Smooth muscle cell (in vitro differentiated cells): ENCODE results near the gene XPA. TPM values are rescaled to one million over a fixed set of nuclear protein-coding genes. Genes with fewer than 3 reads are reported as not detected.

Experiments
- DNase-seq: peaks from one replicate; lab custom pipeline; 2025; ENCODE audit not compliant: unreplicated experiment; lab: John Stamatoyannopoulos, UW
- H2AFZ ChIP-seq: fragments of 200-600 bp; sonication (generic); 2 replicates; pipeline ENCODE4 v1.6.0; 2016; ENCODE audit warnings: antibody characterized with exemption, low read depth, mild to moderate bottlenecking
- H3F3A ChIP-seq: fragments of 200-600 bp; sonication (generic); 2 replicates; pipeline ENCODE4 v1.6.0; 2017; ENCODE audit warnings: antibody characterized with exemption, low read depth
- H3K27ac ChIP-seq: fragments of 200-600 bp; sonication (generic); 2 replicates; pipeline ENCODE4 v1.5.1; 2016; ENCODE audit warnings: low read depth, mild to moderate bottlenecking
- H3K27me3 ChIP-seq: fragments of 200-600 bp; sonication (generic); 2 replicates; pipeline ENCODE4 v1.6.1; 2016; ENCODE audit warnings: low read depth, mild to moderate bottlenecking
- H3K36me3 ChIP-seq: fragments of 200-600 bp; sonication (generic); 2 replicates; pipeline ENCODE4 v1.5.1; 2016; ENCODE audit warnings: low read depth
- H3K4me1 ChIP-seq: fragments of 200-600 bp; sonication (generic); 2 replicates; pipeline ENCODE4 v1.5.1; 2016; ENCODE audit warnings: low read depth
- H3K4me2 ChIP-seq: fragments of 200-600 bp; sonication (generic); 2 replicates; pipeline ENCODE4 v1.6.0; 2016; ENCODE audit warnings: mild to moderate bottlenecking
- H3K4me3 ChIP-seq: fragments of 200-600 bp; sonication (generic); 2 replicates; pipeline ENCODE4 v1.5.1; 2016; ENCODE audit warnings: mild to moderate bottlenecking
- H3K79me2 ChIP-seq: fragments of 200-600 bp; sonication (generic); 2 replicates; pipeline ENCODE4 v1.6.0; 2016; ENCODE audit warnings: low read depth, mild to moderate bottlenecking
- H3K9ac ChIP-seq: fragments of 200-600 bp; sonication (generic); 2 replicates; pipeline ENCODE4 v1.6.0; 2016; ENCODE audit warnings: low read depth
- H3K9me3 ChIP-seq: fragments of 200-600 bp; sonication (generic); replicated peaks from 2 replicates; pipeline ENCODE4 v1.5.1; 2016; ENCODE audit warnings: low read depth
- H4K20me1 ChIP-seq: fragments of 200-600 bp; sonication (generic); 2 replicates; pipeline ENCODE4 v1.6.0; 2016; ENCODE audit warnings: low read depth
- CTCF ChIP-seq: fragments of 200-600 bp; sonication (generic); IDR thresholded peaks from 2 replicates; pipeline ENCODE4 v1.5.1; 2017; ENCODE audit warnings: borderline replicate concordance, mild to moderate bottlenecking, antibody characterized with exemption; ENCODE audit not compliant: insufficient read depth, poor library complexity, severe bottlenecking
- WGBS: methylation state at CpG from one replicate; pipeline ENCODE4 v1.1.7; 2016; ENCODE audit warnings: low lambda C conversion rate; 5-methylcytosine and 5-hydroxymethylcytosine counted together
- polyA plus RNA-seq: library from polyadenylated mRNA; unstranded; fragments of >200 nt; fragmentation: Nextera tagmentation; extraction: Ambion mirVana; gene quantifications from 2 replicates; pipeline ENCODE4 v1.2.1, GENCODE V29; 2016
- total RNA-seq: library from RNA; depleted of rRNA; stranded (reverse); fragments of >200 nt; gene quantifications from 2 replicates; pipeline ENCODE4 v1.2.3, GENCODE V29; 2014

Gene XPA
- total and polyA plus RNA-seq, 2 experiments from 2014 or later, result 7.5 to 9.7 TPM

GRCh38 chr9:97694769-97695168 lies 2.4 kb downstream of the XPA start:
- H3K36me3 ChIP-seq, result peaks cover 3% of the 10 kb centered on the region
- no peaks in the 10 kb centered on the region for H3K27me3 ChIP-seq
- no peaks in the 10 kb centered on the region for H3K9me3 ChIP-seq
- peaks cover 16% of the 10 kb centered on the region for H3K4me1 ChIP-seq
- H3F3A ChIP-seq, result no peaks in the 10 kb centered on the region
- TF ChIP-seq CTCF, result no peak
- H3K4me2 ChIP-seq, result peak overlapping the region; percentile 99
- H2AFZ ChIP-seq, result no peak overlapping the region
- H3K9ac ChIP-seq, result no peak overlapping the region
- H3K79me2 ChIP-seq, result peaks cover 26% of the 10 kb centered on the region
- no peak overlapping the region for H3K27ac ChIP-seq
- 95% methylated on average over 7 of the region's 7 CpGs for WGBS
- DNase-seq, result no peak
- H4K20me1 ChIP-seq, result peaks cover 27% of the 10 kb centered on the region
- peak overlapping the region; percentile 68 for H3K4me3 ChIP-seq

GRCh38 chr9:97689401-97690180 lies 7.5 kb downstream of the XPA start:
- Histone ChIP-seq H3K27me3 (no peaks in the 10 kb centered on the region), H3K4me2 (no peak overlapping the region), H3K27ac (no peak overlapping the region), H3K79me2 (peaks cover 11% of the 10 kb centered on the region), H2AFZ (no peak overlapping the region), H3K9ac (no peak overlapping the region), H3K4me1 (no peaks in the 10 kb centered on the region), H3F3A (no peaks in the 10 kb centered on the region), H3K9me3 (no peaks in the 10 kb centered on the region), H4K20me1 (peaks cover 25% of the 10 kb centered on the region), H3K36me3 (peaks cover 15% of the 10 kb centered on the region), H3K4me3 (no peak overlapping the region)
- WGBS, result 82% methylated on average over 4 of the region's 4 CpGs
- TF ChIP-seq CTCF, result no peak
- DNase-seq, result no peak

GRCh38 chr9:97688654-97689053 lies 8.5 kb downstream of the XPA start:
- H3K79me2 ChIP-seq, result peaks cover 3% of the 10 kb centered on the region
- peaks cover 16% of the 10 kb centered on the region for H4K20me1 ChIP-seq
- no peak overlapping the region for H3K27ac ChIP-seq
- H3K4me2 ChIP-seq, result no peak overlapping the region
- H2AFZ ChIP-seq, result no peak overlapping the region
- DNase-seq, result no peak
- no peak overlapping the region for H3K4me3 ChIP-seq
- no peaks in the 10 kb centered on the region for H3F3A ChIP-seq
- H3K36me3 ChIP-seq, result peaks cover 22% of the 10 kb centered on the region
- 96% methylated on average over 1 of the region's 1 CpG for whole genome bisulfite sequencing
- no peaks in the 10 kb centered on the region for H3K4me1 ChIP-seq
- no peaks in the 10 kb centered on the region for H3K9me3 ChIP-seq
- H3K27me3 ChIP-seq, result no peaks in the 10 kb centered on the region
- no peak for TF ChIP-seq CTCF
- no peak overlapping the region for H3K9ac ChIP-seq

GRCh38 chr9:97682242-97682641 lies 14.9 kb downstream of the XPA start:
- Histone ChIP-seq H3K79me2 (no peaks in the 10 kb centered on the region), H3K4me1 (no peaks in the 10 kb centered on the region)
- 97% methylated on average over 1 of the region's 1 CpG for WGBS

More at GRCh38 chr9:97682242-97682641, 14.9 kb downstream of the XPA start:
- H3K9ac ChIP-seq, result no peak overlapping the region
- no peak for DNase-seq
- H3K27me3 ChIP-seq, result no peaks in the 10 kb centered on the region
- H2AFZ ChIP-seq, result no peak overlapping the region
- H3F3A ChIP-seq, result no peaks in the 10 kb centered on the region
- no peak for TF ChIP-seq CTCF
- no peak overlapping the region for H3K4me3 ChIP-seq
- H3K27ac ChIP-seq, result no peak overlapping the region
- H3K4me2 ChIP-seq, result no peak overlapping the region
- H3K36me3 ChIP-seq, result peaks cover 20% of the 10 kb centered on the region
- H3K9me3 ChIP-seq, result no peaks in the 10 kb centered on the region
- peaks cover 10% of the 10 kb centered on the region for H4K20me1 ChIP-seq
